Liver (tissue), 9 donors: ENCODE measurements around the gene TMIE. TPM values are rescaled to one million over a fixed set of nuclear protein-coding genes. Genes with fewer than 3 reads are reported as not detected.
A peak's percentile ranks its signal among the peaks of the same experiment; 100 is the strongest.

Source experiments
- DNase-seq: peaks from one replicate; pipeline ENCODE4 v3.0.0-alpha.2; 2017; ENCODE audit warnings: low spot score
- H3K27ac ChIP-seq, 2 donors: one replicate each; pipeline ENCODE4 v1.7.0; 2013; ENCODE audit warnings: inconsistent platforms in 2 of 2, low read length in 2 of 2, control low read depth in 1 of 2, low read depth in 1 of 2, mild to moderate bottlenecking in 1 of 2
- H3K27me3 ChIP-seq, 4 donors: one replicate each; pipeline versions ENCODE4 v1.6.1 to v1.7.0; 2013; ENCODE audit warnings: low read length in 3 of 4, inconsistent platforms in 1 of 4, mild to moderate bottlenecking in 1 of 4, moderate library complexity in 1 of 4; ENCODE audit not compliant: control insufficient read depth in 4 of 4, insufficient read depth in 4 of 4
- H3K36me3 ChIP-seq, 4 donors: one replicate each; pipeline versions ENCODE4 v1.6.1 to v1.7.0; 2013; ENCODE audit warnings: low read length in 3 of 4, mild to moderate bottlenecking in 3 of 4, low read depth in 1 of 4, moderate library complexity in 1 of 4; ENCODE audit not compliant: control insufficient read depth in 4 of 4, insufficient read depth in 3 of 4
- H3K4me1 ChIP-seq, 4 donors: one replicate each; pipeline versions ENCODE4 v1.6.1 to v1.7.0; 2013; ENCODE audit warnings: low read length in 3 of 4, mild to moderate bottlenecking in 3 of 4, moderate library complexity in 1 of 4; ENCODE audit not compliant: control insufficient read depth in 4 of 4, insufficient read depth in 4 of 4
- H3K4me3 ChIP-seq, 3 donors: one replicate each; pipeline versions ENCODE4 v1.6.1 to v1.7.0; 2013; ENCODE audit warnings: low read length in 3 of 3, control low read depth in 1 of 3, low read depth in 1 of 3, mild to moderate bottlenecking in 1 of 3
- H3K9ac ChIP-seq, 2 donors: one replicate each; pipeline ENCODE4 v1.7.0; 2013; ENCODE audit warnings: low read length in 2 of 2, mild to moderate bottlenecking in 2 of 2, moderate library complexity in 2 of 2, control low read depth in 1 of 2, low read depth in 1 of 2
- H3K9me3 ChIP-seq, 4 donors: one replicate each; pipeline versions ENCODE4 v1.6.1 to v1.7.0; 2013; ENCODE audit warnings: low read length in 3 of 4; ENCODE audit not compliant: control insufficient read depth in 4 of 4
- FOXA1 ChIP-seq: IDR thresholded peaks from 2 replicates; pipeline ENCODE4 v1.6.1; 2016; ENCODE audit warnings: antibody characterized with exemption
- FOXA2 ChIP-seq: IDR thresholded peaks from 2 replicates; pipeline ENCODE4 v1.6.1; 2016; ENCODE audit warnings: antibody characterized with exemption
- GABPA ChIP-seq, 2 donors: IDR thresholded peaks in 1 of 2; conservative IDR thresholded peaks in 1 of 2; 2 replicates each; pipeline ENCODE4 v1.6.1; 2016; ENCODE audit warnings: antibody characterized with exemption in 2 of 2, mild to moderate bottlenecking in 1 of 2, moderate library complexity in 1 of 2
- HNF4A ChIP-seq, 2 donors: conservative IDR thresholded peaks; 2 replicates each; pipeline ENCODE4 v1.6.1; 2016; ENCODE audit warnings: antibody characterized with exemption in 2 of 2, mild to moderate bottlenecking in 2 of 2
- HNF4G ChIP-seq: IDR thresholded peaks from 2 replicates; pipeline ENCODE4 v1.6.1; 2016; ENCODE audit warnings: antibody characterized with exemption
- JUND ChIP-seq, 2 donors: IDR thresholded peaks; 2 replicates each; pipeline ENCODE4 v1.6.1; 2016; ENCODE audit warnings: antibody characterized with exemption in 2 of 2
- NR2F2 ChIP-seq: IDR thresholded peaks from 2 replicates; pipeline ENCODE4 v1.6.1; 2016; ENCODE audit warnings: antibody characterized with exemption
- RAD21 ChIP-seq, 2 donors: IDR thresholded peaks; 2 replicates each; pipeline ENCODE4 v1.6.1; 2016; ENCODE audit warnings: antibody characterized with exemption in 2 of 2, mild to moderate bottlenecking in 2 of 2
- RXRA ChIP-seq, 2 donors: IDR thresholded peaks; 2 replicates each; pipeline ENCODE4 v1.6.1; 2017 to 2018; ENCODE audit warnings: antibody characterized with exemption in 2 of 2, mild to moderate bottlenecking in 1 of 2
- SP1 ChIP-seq: IDR thresholded peaks from 2 replicates; pipeline ENCODE4 v1.6.1; 2018; ENCODE audit warnings: antibody characterized with exemption, mild to moderate bottlenecking
- TAF1 ChIP-seq: conservative IDR thresholded peaks from 2 replicates; pipeline ENCODE4 v1.6.1; 2016; ENCODE audit warnings: antibody characterized with exemption, mild to moderate bottlenecking
- YY1 ChIP-seq: IDR thresholded peaks from 2 replicates; pipeline ENCODE4 v1.6.1; 2016; ENCODE audit warnings: antibody characterized with exemption, mild to moderate bottlenecking
- WGBS: extraction: QIAGEN DNeasy Blood & Tissue Kit; methylation state at CpG from one replicate; pipeline ENCODE4 v1.1.7; 2013; 5-methylcytosine and 5-hydroxymethylcytosine counted together
- polyA plus RNA-seq, 2 donors: library from polyadenylated mRNA; stranded (reverse) in 1 of 2; unstranded in 1 of 2; fragments of 200-250 nt in 1 of 2; fragments of >200 nt in 1 of 2; fragmentation: Nextera tagmentation in 1 of 2; extraction: Ambion mirVana in 1 of 2; gene quantifications; one replicate each; pipeline versions ENCODE4 v1.2.1 to v1.2.3, GENCODE V29; 2013 to 2015
- total RNA-seq, 2 donors: library from RNA; depleted of rRNA; stranded (reverse); fragments of >200 nt; gene quantifications; one replicate each; pipeline ENCODE4 v1.2.3, GENCODE V29; 2014
- TF ChIP-seq, protein P1 (sequence below): fragments of 150-350 bp; IDR thresholded peaks from 2 replicates; pipeline ENCODE4 v1.5.1; 2017; ENCODE audit warnings: improper control_type of control experiment, low read depth, low read length; ENCODE audit not compliant: missing input control
- TF ChIP-seq, protein P2 (sequence below): IDR thresholded peaks from 2 replicates; pipeline ENCODE4 v1.6.1; 2016; ENCODE audit warnings: antibody characterized with exemption, mild to moderate bottlenecking
- TF ChIP-seq, protein P3 (sequence below): IDR thresholded peaks from 2 replicates; pipeline ENCODE4 v1.6.1; 2016; ENCODE audit warnings: antibody characterized with exemption
- TF ChIP-seq, protein P4 (sequence below): IDR thresholded peaks from 2 replicates; pipeline ENCODE4 v1.6.1; 2016; ENCODE audit warnings: antibody characterized with exemption
- TF ChIP-seq, protein P5 (sequence below): IDR thresholded peaks from 2 replicates; pipeline ENCODE4 v1.6.1; 2016; ENCODE audit warnings: antibody characterized with exemption
- donor health status: healthy.
- donor health status: healthy.
- donor health status: healthy.
- donor health status: healthy.
- donor health status: healthy.

Gene TMIE
- total and polyA plus RNA-seq, 4 donors, result 0.13 to 0.26 (median 0.15) TPM

DNA sequence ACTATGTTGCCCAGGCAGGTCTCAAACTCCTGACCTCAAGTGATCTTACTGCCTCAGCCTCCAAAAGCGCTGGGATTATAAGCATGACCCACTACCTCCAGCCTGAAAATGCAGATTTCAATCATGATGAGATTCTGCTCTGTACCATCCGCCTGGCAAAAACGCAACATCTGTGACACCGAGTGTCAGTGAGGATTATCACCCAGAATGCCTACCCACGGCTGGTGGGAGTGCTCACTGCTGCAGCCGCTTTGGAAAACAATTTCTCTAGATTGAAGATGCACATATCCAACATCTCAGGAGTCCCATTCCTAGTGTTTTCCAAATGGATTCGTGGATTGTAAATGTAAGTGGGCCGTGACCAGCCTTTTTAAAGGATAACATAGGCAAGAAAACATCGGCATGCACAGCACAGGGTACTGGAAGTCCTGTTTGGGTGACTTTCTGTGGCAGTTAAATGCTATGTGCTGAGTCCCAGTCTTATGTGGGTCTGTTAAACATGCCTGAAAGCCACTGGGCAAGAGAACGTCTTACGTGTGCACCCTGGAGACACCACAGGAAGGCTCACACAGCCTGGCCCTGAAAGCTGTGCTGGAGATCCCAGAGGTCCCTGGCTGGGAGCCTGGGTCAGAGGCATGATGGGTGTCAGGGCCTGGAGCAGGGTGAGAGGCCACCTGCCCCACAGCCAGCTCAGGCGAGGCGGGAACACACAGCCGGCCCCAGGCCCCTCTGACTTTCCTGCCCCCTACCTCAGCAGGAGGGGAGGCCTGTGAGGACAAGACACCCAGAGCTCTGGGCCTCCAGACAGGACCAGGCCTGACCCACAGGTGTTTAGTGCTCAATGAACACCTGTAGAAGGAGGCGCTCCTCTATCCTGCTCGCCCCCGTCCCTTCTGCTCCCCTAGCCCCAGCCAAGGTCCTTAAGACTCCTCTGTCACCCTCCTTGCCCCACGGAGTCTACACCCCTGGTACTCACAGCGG lies 15.6 kb downstream of the TMIE start (continued):
- TF ChIP-seq, protein P1, sequence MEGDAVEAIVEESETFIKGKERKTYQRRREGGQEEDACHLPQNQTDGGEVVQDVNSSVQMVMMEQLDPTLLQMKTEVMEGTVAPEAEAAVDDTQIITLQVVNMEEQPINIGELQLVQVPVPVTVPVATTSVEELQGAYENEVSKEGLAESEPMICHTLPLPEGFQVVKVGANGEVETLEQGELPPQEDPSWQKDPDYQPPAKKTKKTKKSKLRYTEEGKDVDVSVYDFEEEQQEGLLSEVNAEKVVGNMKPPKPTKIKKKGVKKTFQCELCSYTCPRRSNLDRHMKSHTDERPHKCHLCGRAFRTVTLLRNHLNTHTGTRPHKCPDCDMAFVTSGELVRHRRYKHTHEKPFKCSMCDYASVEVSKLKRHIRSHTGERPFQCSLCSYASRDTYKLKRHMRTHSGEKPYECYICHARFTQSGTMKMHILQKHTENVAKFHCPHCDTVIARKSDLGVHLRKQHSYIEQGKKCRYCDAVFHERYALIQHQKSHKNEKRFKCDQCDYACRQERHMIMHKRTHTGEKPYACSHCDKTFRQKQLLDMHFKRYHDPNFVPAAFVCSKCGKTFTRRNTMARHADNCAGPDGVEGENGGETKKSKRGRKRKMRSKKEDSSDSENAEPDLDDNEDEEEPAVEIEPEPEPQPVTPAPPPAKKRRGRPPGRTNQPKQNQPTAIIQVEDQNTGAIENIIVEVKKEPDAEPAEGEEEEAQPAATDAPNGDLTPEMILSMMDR, result no peak

DNA sequence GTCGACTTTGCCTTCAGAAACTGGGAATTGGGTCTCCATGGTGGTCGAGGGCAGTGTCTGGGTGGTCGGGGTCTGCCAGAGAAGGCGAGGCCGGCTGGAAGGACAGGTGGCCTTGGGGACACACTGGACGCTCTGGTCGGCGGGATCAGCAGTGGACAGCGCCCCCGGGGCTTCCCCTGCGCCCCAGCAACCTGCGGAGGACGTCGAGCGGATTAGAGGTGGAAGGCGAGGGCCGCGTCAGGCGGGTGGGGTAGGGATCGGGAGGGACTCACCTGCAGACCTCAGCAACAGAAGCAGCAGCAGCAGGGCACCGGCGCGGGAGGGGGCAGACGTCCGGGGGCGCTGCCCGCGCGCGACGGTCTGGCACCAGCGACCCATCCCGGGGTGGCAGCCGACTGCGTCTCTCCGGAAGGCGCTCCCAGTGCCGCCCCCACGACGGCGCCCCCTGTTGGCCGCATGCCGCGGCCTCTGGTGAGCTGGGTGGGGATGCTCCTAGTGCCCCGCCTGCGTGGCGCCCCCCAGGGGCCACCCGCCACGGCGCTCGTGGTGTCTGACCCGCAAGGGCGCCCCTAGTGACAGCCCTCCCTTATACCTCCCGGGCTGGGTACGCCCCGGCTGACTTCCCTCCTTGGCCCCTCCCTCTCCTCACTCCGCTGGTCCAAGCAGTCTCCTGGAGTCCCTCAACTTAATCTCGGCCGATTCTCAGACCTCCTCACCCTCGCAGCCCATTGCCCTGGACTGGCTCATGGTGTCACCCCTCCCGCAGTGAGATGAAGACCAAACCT lies 16.4 kb downstream of the TMIE start, which contains the start of gene PRSS50:
TSS of gene PRSS50 (minus strand) at position 423 of the 785 bp plus-strand sequence. CDS start at position 378, 45 bp downstream.
- H3K27ac ChIP-seq, result no peak within 1 kb of the TSS
- H3K36me3 ChIP-seq, result no peaks in the 10 kb centered on the region
- peak; percentile 33 for DNase-seq
- H3K9me3 ChIP-seq, result no peaks in the 10 kb centered on the region
- no peak within 1 kb of the TSS for H3K9ac ChIP-seq
- 61% methylated on average over 61 of the region's 61 CpGs for WGBS
- no peaks in the 10 kb centered on the region for H3K27me3 ChIP-seq
- no peak for TF ChIP-seq NR2F2
- no peaks in the 10 kb centered on the region for H3K4me1 ChIP-seq
- no peak within 1 kb of the TSS for H3K4me3 ChIP-seq

DNA sequence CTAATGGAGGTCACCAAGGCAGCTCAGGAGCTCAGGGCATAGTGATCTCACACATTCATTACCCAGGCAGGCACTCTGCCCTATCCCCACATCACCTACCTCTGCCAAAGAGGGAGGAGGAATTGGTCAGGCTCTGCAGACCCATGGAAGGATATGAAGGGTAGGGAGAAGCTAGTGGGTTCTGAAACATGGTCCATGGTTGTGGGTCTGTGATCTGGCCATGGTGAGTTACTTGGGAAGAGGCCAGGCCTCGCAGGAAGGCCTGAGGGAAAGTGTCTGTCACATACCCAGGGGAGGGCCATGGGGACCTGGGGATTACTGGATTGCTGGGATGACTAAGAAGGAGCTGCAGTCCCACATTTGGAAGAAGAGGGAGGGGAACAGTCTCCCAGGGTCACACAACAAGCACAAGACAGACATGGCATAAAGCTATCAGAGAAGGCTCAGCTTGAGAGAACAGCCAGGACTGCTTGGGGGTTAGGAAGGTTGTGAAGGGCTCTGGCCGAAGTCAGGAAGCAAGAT lies 17.9 kb downstream of the TMIE start:
- H3K9ac ChIP-seq, result no peak overlapping the region
- H3K27ac ChIP-seq, result no peak overlapping the region
- 93% methylated on average over 2 of the region's 2 CpGs for WGBS
- no peaks in the 10 kb centered on the region for H3K27me3 ChIP-seq
- no peaks in the 10 kb centered on the region for H3K36me3 ChIP-seq
- no peak for DNase-seq
- no peaks in the 10 kb centered on the region for H3K9me3 ChIP-seq
- H3K4me1 ChIP-seq, result no peaks in the 10 kb centered on the region
- no peak overlapping the region for H3K4me3 ChIP-seq
- TF ChIP-seq, protein P2, sequence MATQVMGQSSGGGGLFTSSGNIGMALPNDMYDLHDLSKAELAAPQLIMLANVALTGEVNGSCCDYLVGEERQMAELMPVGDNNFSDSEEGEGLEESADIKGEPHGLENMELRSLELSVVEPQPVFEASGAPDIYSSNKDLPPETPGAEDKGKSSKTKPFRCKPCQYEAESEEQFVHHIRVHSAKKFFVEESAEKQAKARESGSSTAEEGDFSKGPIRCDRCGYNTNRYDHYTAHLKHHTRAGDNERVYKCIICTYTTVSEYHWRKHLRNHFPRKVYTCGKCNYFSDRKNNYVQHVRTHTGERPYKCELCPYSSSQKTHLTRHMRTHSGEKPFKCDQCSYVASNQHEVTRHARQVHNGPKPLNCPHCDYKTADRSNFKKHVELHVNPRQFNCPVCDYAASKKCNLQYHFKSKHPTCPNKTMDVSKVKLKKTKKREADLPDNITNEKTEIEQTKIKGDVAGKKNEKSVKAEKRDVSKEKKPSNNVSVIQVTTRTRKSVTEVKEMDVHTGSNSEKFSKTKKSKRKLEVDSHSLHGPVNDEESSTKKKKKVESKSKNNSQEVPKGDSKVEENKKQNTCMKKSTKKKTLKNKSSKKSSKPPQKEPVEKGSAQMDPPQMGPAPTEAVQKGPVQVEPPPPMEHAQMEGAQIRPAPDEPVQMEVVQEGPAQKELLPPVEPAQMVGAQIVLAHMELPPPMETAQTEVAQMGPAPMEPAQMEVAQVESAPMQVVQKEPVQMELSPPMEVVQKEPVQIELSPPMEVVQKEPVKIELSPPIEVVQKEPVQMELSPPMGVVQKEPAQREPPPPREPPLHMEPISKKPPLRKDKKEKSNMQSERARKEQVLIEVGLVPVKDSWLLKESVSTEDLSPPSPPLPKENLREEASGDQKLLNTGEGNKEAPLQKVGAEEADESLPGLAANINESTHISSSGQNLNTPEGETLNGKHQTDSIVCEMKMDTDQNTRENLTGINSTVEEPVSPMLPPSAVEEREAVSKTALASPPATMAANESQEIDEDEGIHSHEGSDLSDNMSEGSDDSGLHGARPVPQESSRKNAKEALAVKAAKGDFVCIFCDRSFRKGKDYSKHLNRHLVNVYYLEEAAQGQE, result no peak
- no peak for TF ChIP-seq HNF4G
- no peak for TF ChIP-seq YY1
- TF ChIP-seq TAF1, result no peak
- no peak for TF ChIP-seq NR2F2
- TF ChIP-seq, protein P3, sequence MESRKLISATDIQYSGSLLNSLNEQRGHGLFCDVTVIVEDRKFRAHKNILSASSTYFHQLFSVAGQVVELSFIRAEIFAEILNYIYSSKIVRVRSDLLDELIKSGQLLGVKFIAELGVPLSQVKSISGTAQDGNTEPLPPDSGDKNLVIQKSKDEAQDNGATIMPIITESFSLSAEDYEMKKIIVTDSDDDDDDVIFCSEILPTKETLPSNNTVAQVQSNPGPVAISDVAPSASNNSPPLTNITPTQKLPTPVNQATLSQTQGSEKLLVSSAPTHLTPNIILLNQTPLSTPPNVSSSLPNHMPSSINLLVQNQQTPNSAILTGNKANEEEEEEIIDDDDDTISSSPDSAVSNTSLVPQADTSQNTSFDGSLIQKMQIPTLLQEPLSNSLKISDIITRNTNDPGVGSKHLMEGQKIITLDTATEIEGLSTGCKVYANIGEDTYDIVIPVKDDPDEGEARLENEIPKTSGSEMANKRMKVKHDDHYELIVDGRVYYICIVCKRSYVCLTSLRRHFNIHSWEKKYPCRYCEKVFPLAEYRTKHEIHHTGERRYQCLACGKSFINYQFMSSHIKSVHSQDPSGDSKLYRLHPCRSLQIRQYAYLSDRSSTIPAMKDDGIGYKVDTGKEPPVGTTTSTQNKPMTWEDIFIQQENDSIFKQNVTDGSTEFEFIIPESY, result no peak
- no peak for TF ChIP-seq SP1
- no peak for TF ChIP-seq FOXA1
- TF ChIP-seq JUND (IDR thresholded peaks at IDR 0.05), result no peak
- TF ChIP-seq, protein P1, result no peak
- TF ChIP-seq, protein P4, sequence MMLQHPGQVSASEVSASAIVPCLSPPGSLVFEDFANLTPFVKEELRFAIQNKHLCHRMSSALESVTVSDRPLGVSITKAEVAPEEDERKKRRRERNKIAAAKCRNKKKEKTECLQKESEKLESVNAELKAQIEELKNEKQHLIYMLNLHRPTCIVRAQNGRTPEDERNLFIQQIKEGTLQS, result no peak
- TF ChIP-seq RAD21 (IDR thresholded peaks at IDR 0.05), result no peak
- no peak for TF ChIP-seq HNF4A (conservative IDR thresholded peaks at IDR 0.05)
- TF ChIP-seq, protein P5, sequence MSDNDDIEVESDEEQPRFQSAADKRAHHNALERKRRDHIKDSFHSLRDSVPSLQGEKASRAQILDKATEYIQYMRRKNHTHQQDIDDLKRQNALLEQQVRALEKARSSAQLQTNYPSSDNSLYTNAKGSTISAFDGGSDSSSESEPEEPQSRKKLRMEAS, result no peak
- no peak for TF ChIP-seq GABPA (IDR thresholded peaks at IDR 0.05 in 1 of 2, conservative IDR thresholded peaks at IDR 0.05 in 1 of 2)
- no peak for TF ChIP-seq FOXA2
- no peak for TF ChIP-seq RXRA (IDR thresholded peaks at IDR 0.05)
